Duodenal mucosa (tissue), 2 donors: ENCODE data around the gene KCNK16.

Experiments
- H3K27ac ChIP-seq: one replicate; pipeline ENCODE4 v1.7.0; 2013; ENCODE audit warnings: low read depth, low read length
- H3K27me3 ChIP-seq, 2 donors: one replicate each; pipeline ENCODE4 v1.7.0; 2013; ENCODE audit warnings: low read length in 2 of 2, control low read depth in 1 of 2; ENCODE audit not compliant: insufficient read depth in 2 of 2, control insufficient read depth in 1 of 2
- H3K36me3 ChIP-seq, 2 donors: one replicate each; pipeline ENCODE4 v1.7.0; 2013; ENCODE audit warnings: low read length in 2 of 2, control low read depth in 1 of 2; ENCODE audit not compliant: insufficient read depth in 2 of 2, control insufficient read depth in 1 of 2
- H3K4me1 ChIP-seq, 2 donors: one replicate each; pipeline ENCODE4 v1.7.0; 2013; ENCODE audit warnings: low read length in 2 of 2, control low read depth in 1 of 2; ENCODE audit not compliant: insufficient read depth in 2 of 2, control insufficient read depth in 1 of 2
- H3K4me3 ChIP-seq, 2 donors: one replicate each; pipeline ENCODE4 v1.7.0; 2013; ENCODE audit warnings: low read length in 2 of 2, low read depth in 1 of 2
- H3K9ac ChIP-seq, 2 donors: one replicate each; pipeline ENCODE4 v1.7.0; 2013; ENCODE audit warnings: low read length in 2 of 2, low read depth in 1 of 2
- H3K9me3 ChIP-seq, 2 donors: one replicate each; pipeline ENCODE4 v1.7.0; 2013; ENCODE audit warnings: low read length in 2 of 2, control low read depth in 1 of 2; ENCODE audit not compliant: control insufficient read depth in 1 of 2

Gene KCNK16

DNA sequence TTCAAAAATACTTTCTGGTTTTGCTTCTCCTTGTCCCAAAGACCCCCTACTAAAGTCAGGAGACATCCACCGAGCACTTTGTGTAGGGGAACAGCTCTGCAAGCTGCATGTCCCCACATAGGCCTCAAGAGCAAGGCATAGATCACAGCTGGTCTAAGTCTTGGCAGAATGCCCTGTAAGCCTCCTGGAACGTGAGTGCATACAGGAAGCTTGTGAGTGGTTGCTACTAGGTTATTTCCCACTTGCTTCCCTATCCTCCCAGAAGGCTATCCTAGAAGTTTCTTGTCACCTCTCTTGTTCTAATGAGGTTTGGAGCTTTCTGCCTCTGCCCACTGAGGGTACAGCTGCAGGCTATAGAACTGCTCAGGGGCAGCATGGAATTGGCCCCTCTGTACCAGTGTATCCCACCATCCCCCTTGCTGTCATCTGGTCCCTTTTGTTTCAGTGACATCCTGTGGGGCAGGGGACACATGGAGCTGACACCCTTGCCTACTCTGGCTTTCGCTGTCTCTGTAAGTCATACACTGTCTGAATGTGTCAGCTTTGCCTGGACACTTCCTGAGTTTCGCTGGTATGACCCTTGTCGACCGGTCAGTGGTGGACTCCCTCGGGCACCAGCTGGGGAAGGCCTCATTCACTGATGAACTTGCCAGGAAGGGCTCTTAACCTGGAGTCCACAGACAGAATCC is 35.6 kb upstream of the KCNK16 start:
- H3K27me3 ChIP-seq = no peaks in the 10 kb centered on the region
- H3K9me3 ChIP-seq = no peaks in the 10 kb centered on the region
- no peak overlapping the region for H3K27ac ChIP-seq
- H3K4me3 ChIP-seq = no peak overlapping the region
- no peaks in the 10 kb centered on the region for H3K36me3 ChIP-seq
- no peaks in the 10 kb centered on the region for H3K4me1 ChIP-seq
- no peak overlapping the region for H3K9ac ChIP-seq

- no peaks in the 10 kb centered on the region for H3K27me3 ChIP-seq
- no peak overlapping the region for H3K9ac ChIP-seq
- H3K4me3 ChIP-seq = no peak overlapping the region
- H3K9me3 ChIP-seq = no peaks in the 10 kb centered on the region
- H3K36me3 ChIP-seq = no peaks in the 10 kb centered on the region
- H3K4me1 ChIP-seq = no peaks in the 10 kb centered on the region
- H3K27ac ChIP-seq = no peak overlapping the region
Observed at GRCh38 chr6:39353698-39354315, 31.3 kb upstream of the KCNK16 start.

GRCh38 chr6:39350723-39351505 is 28.4 kb upstream of the KCNK16 start:
- Histone ChIP-seq H3K27ac (no peak overlapping the region), H3K9me3 (no peaks in the 10 kb centered on the region), H3K9ac (no peak overlapping the region), H3K27me3 (no peaks in the 10 kb centered on the region), H3K4me1 (no peaks in the 10 kb centered on the region), H3K36me3 (no peaks in the 10 kb centered on the region), H3K4me3 (no peak overlapping the region)

DNA sequence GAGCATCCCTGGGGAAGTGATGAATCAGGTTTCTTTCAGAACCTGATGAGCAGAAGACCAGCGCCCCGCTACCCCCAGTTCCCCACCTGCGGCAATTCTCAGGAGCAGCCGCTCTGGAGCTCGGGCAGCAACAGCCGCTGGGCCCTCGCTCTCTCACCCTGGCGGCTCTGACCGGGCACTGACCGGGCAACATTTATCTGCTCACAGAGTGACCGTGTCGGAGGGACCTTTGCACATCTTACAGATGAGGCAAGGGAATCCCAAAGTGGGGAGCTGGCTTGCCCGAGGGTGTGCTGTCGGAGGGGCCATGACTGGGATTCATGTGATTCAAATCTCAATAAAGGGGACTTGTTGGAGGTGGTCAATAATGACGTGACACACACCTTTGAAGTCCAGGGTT is 26.2 kb upstream of the KCNK16 start:
- H3K36me3 ChIP-seq = no peaks in the 10 kb centered on the region
- H3K4me1 ChIP-seq = no peaks in the 10 kb centered on the region
- H3K27ac ChIP-seq = no peak overlapping the region
- no peaks in the 10 kb centered on the region for H3K9me3 ChIP-seq
- no peak overlapping the region for H3K9ac ChIP-seq
- no peaks in the 10 kb centered on the region for H3K27me3 ChIP-seq
- H3K4me3 ChIP-seq = no peak overlapping the region

DNA sequence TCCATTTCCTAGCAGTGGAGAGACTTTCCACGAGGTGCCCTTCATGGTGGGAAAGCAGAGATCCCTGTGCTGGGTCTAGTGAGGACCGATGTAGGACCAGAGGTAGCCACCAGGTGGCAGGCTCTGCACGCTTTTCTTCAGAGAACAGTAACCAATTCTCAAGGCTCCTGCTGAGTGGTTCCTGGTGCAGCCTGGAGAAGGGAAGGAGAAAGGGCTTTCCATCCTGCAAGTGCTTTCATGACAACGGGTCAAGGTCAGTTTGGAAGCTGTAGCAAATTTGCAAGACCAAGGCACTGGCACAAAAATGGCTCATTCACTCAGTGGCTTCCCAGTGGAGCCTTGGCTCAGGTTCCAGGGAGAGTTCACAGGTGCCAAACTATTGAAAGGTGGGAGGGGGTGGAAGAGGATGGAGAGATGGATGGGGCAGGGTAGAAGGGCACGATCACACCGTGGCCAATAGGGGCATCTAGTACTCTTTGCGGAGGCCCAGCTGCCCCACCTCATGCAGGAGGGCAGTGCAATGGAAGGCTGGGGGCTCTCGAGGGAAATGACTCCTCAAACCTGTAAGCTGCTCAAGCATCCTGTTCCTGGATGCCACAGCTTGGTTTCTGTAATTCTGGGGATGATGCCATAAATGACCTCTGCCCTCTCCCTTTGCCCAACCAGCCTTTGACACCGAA is 25.5 kb upstream of the KCNK16 start:
- H3K9ac ChIP-seq = no peak overlapping the region
- H3K27me3 ChIP-seq = no peaks in the 10 kb centered on the region
- no peaks in the 10 kb centered on the region for H3K9me3 ChIP-seq
- H3K27ac ChIP-seq = no peak overlapping the region
- peaks cover 5 to 6% of the 10 kb centered on the region in 2 donors for H3K4me1 ChIP-seq
- H3K4me3 ChIP-seq = no peak overlapping the region
- no peaks in the 10 kb centered on the region for H3K36me3 ChIP-seq

DNA sequence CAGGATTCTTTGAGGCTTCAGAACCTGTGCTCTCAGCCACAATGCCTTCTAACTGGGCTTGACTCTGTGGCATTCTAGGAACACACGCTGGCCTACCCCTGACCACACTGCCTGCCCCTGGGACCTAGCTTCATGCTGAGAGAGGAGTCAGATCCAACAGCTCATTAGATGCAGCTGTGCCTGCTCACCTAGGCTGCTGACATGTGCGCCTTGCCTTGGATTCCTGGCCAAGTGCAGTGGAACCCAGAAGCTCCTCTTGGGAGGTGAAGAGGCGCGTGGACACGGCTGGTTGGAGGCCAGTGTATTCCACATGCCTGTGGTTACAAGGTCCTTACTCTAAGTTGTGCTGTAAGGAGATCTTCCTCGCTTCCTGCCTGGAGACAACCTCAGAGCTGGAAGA is 24.7 kb upstream of the KCNK16 start:
- Histone ChIP-seq H3K36me3 (no peaks in the 10 kb centered on the region), H3K4me3 (no peak overlapping the region), H3K4me1 (peaks cover 7 to 8% of the 10 kb centered on the region in 2 donors), H3K9ac (no peak overlapping the region), H3K9me3 (no peaks in the 10 kb centered on the region), H3K27ac (no peak overlapping the region), H3K27me3 (no peaks in the 10 kb centered on the region)

- no peaks in the 10 kb centered on the region for H3K9me3 ChIP-seq
- H3K27ac ChIP-seq = no peak overlapping the region
- no peak overlapping the region for H3K4me3 ChIP-seq
- H3K36me3 ChIP-seq = no peaks in the 10 kb centered on the region
- H3K4me1 ChIP-seq = peaks cover 8% of the 10 kb centered on the region in 2 donors
- H3K9ac ChIP-seq = no peak overlapping the region
- peaks cover 0 to 3% of the 10 kb centered on the region in 2 donors for H3K27me3 ChIP-seq
Observed at GRCh38 chr6:39344821-39345280, 22.3 kb upstream of the KCNK16 start.

- peaks cover 0 to 3% of the 10 kb centered on the region in 2 donors for H3K27me3 ChIP-seq
- H3K27ac ChIP-seq = no peak overlapping the region
- H3K9ac ChIP-seq = no peak overlapping the region
- H3K9me3 ChIP-seq = no peaks in the 10 kb centered on the region
- H3K4me1 ChIP-seq = peaks cover 8 to 13% of the 10 kb centered on the region in 2 donors
- no peaks in the 10 kb centered on the region for H3K36me3 ChIP-seq
- H3K4me3 ChIP-seq = no peak overlapping the region
Observed at GRCh38 chr6:39343396-39343870, 20.9 kb upstream of the KCNK16 start.

- Histone ChIP-seq H3K9ac (no peak overlapping the region), H3K9me3 (no peaks in the 10 kb centered on the region), H3K4me3 (no peak overlapping the region), H3K36me3 (no peaks in the 10 kb centered on the region), H3K27me3 (peaks cover 0 to 3% of the 10 kb centered on the region in 2 donors), H3K4me1 (peaks cover 12 to 13% of the 10 kb centered on the region in 2 donors), H3K27ac (no peak overlapping the region)
Observed at GRCh38 chr6:39342692-39343395, 20.3 kb upstream of the KCNK16 start.
